ENCODE data around the gene ANAPC16.
"Not testable (repeated sequence)": the region's sequence is repeated elsewhere in the genome, so short reads cannot be mapped to it uniquely, and the experiment has no call there.

The ANAPC16 gene

DNA sequence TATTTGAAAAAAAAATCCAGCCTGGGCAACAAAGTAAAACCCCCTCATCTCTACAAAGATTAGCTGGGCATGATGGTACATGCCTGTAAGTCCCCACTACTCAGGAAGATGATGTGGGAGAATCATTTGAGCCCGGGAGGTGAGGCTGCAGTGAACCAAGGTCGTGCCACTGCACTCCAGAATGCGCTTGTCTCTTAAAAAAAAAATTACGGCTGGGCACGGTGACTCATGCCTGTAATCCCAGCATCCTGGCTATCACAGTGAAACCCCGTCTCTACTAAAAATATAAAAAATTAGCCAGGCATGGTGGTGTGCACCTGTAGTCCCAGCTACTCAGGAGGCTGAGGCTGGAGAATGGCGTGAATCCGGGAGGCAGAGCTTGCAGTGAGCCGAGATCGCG lies 4.4 kb upstream of the ANAPC16 start:
- not testable (repeated sequence) for DNase-seq (ENCODE audit: low read depth in 4 of 4, low spot score in 1 of 4)

DNA sequence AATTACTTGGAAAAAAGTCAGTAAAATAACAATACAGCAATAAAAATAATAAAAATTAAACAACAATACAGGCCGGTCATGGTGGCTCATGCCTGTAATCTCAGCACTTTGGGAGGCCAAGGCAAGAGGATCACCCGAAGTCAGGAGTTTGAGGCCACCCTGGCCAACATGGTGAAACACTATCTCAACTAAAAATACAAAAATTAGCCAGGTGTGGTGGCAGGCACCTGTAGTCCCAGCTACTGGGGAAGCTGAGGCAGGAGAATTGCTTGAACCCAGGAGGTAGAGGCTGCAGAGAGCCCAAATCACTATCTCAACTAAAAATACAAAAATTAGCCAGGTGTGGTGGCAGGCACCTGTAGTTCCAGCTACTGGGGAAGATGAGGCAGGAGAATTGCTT lies 4.0 kb upstream of the ANAPC16 start:
- DNase-seq (ENCODE audit: low read depth in 4 of 4, low spot score in 1 of 4), result not testable (repeated sequence)

DNA sequence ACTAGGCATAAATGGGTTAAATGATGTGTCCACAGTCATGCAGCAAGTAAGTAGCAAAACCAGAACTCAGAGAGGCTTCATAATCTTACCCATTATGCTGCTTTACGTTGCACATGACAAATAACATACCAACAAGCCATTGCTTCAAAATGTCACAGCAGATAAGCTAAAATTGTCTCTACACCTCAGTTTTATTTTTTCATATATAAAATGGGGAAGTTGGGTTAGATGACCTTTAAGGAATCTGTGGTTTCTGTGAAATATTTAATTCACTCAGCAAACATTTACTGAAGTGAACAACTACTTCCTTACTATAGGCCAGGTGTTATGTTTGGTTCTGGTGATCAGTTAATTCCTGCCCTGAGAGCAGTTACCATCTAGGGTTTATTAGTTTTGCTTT lies 2.5 kb downstream of the ANAPC16 start:
- DNase-seq (ENCODE audit: low read depth in 4 of 4, low spot score in 1 of 4), result no peak

DNA sequence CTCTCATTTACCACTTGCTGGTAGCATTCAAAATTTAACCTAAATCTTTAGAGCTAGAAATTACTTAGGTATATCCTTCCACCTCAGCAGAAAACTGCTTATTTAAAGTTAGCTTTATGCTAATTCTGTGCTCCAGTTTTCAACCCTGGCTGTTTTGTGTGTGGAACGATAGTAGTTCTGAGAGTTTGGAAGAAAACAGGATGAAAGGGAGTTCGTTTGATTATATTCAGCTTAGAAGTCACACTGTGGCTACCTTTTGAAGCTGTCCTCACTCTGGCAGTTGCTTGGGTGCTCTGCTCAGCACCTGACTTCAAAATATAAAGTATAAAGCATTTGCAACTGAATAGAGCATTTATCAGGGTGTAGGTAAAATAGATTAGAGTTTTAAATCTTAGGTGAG lies 2.9 kb downstream of the ANAPC16 start:
- DNase-seq (ENCODE audit: low read depth in 4 of 4, low spot score in 1 of 4), result no peak

DNA sequence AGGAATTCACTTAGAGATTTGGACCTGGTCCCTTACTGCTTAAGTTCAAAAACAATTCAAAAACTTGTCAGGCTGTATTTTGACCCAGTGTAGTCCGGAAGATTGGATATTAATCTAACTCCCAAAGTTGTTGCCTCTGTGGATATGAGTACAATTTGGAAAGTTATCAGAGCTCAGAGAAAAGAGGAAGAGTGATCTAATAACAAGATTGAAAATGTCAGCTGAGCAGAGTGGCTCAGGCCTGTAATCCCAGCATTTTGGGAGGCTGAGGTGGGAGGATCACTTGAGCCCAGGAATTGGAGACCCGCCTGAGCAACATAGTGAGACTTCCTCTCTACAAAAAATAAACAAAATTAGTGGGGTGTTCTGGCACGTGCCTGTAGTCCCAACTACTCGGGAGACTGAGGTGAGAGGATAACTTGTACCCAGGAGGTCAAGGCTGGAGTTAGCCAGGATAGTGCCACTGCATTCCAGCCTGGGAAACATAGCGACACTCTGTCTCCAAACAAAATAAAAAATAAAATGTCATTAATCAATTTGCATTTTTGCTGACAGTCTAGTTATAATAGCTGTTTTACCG lies 3.5 kb downstream of the ANAPC16 start:
- DNase-seq (ENCODE audit: low read depth in 4 of 4, low spot score in 1 of 4), result no peak

DNA sequence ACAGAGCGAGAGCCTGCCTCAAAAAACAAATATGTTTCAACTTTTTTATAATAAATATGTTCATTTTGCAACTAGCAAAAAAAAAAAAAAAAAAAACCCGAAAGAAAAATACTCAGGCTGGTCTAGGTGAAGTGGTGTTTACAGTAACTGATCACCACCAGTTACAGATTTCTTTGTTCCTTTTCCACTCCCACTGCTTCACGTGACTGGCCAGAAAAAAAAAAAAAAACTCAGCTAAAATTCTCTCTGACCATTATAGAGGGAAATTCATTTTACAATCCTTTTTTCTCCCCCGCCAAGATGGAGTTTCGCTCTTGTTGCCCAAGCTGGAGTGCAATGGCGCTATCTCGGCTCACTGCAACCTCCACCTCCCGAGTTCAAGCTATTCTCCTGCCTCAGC lies 4.8 kb downstream of the ANAPC16 start:
- no peak for DNase-seq (ENCODE audit: low read depth in 4 of 4, low spot score in 1 of 4)

DNA sequence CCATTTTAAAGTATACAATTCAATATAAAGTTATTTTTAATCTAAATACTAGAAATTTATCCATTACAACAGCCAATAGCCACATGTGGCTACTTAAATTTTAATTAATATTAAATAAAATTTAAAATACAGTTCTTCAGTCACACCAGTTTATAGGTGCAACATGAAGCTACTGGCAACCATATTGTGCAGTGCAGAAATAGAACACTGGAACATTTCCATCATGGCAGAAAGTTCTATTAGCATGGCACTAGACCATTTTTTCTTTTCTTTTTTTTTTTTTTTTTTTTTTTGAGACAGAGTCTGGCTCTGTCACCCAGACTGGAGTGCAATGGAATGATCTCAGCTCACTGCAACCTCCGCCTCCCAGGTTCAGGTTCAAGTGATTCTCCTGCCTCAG lies 5.5 kb downstream of the ANAPC16 start:
- DNase-seq (ENCODE audit: low read depth in 4 of 4, low spot score in 1 of 4), result no peak

DNA sequence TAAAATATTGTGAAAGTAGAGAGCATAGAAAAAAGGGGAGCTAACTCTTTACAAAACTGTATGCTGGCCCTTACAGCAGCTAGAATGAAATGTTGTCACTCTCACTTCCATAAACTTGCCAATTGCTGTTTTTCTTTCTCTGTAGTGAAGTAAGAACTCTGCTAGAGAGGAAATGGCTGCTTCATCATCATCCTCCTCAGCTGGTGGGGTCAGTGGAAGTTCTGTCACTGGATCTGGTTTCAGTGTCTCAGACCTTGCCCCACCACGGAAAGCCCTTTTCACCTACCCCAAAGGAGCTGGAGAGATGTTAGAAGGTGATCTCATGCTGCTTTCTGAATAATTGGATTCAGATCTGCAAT lies 7.9 kb downstream of the ANAPC16 start:
- DNase-seq (ENCODE audit: low read depth in 4 of 4, low spot score in 1 of 4), result no peak

DNA sequence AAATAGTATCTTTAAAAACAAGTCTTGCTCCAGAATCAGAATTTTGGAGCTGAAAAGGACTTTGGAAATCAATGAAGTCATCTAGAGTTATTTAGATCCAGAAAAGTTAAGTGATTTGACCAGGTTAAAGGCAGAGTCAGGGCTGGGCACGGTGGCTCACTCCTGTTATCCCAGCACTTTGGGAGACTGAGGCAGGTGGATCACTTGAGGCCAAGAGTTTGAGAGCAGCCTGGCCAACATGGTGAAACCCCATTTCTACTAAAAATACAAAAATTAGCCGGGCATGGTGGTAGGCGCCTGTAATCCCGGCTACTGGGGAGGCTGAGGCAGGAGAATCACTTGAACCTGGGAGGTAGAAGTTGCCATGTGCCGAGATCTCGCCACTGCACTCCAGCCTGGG lies 8.4 kb downstream of the ANAPC16 start:
- not testable (repeated sequence) for DNase-seq (ENCODE audit: low read depth in 4 of 4, low spot score in 1 of 4)

DNA sequence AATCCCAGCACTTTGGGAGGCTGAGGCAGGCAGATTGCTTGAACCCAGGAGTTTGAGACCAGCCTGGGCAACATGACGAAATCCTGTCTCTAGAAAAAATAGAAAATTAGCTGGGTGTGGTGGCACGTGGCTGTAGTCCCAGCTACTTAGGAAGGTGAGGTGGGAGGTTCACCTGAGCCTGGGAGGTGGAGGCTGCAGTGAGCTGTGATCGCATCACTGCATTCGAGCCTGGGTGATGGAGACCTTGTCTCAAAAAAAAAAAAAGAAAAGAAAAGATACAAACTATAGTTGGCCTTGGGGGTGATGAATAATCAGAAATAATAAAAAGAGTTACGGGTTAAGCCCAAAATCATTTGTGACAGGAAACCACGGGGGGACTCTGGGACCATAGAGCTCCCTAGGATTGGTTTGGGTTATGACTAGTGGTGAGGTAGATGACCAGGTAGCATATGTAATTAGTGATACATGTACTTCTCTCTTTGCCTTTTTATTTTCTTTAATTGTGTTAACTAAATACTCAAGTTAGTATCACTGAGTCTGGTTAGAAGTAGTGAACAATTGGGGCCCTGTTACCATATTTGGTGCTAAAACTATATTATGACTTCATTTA lies 10.7 kb downstream of the ANAPC16 start:
- DNase-seq (ENCODE audit: low read depth in 4 of 4, low spot score in 1 of 4), result no peak

DNA sequence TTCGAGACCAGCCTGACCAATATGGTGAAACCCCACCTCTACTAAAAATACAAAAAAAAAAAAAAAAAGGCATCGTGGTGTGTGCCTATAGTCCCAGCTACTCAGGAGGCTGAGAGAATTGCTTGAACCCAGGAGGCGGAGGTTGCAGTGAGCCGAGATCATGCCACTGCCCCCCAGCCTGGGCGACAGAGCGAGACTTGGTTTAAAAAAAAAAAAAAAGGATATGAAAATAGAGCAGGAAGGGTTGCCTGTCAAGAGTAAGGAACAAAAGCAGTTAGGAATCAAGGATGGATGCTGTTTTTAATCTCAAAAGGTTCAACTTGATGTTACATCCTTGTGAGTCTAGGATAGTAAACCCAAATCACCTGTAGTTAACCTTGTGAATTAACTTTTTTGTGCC lies 12.0 kb downstream of the ANAPC16 start:
- no peak for DNase-seq (ENCODE audit: low read depth in 4 of 4, low spot score in 1 of 4)

DNA sequence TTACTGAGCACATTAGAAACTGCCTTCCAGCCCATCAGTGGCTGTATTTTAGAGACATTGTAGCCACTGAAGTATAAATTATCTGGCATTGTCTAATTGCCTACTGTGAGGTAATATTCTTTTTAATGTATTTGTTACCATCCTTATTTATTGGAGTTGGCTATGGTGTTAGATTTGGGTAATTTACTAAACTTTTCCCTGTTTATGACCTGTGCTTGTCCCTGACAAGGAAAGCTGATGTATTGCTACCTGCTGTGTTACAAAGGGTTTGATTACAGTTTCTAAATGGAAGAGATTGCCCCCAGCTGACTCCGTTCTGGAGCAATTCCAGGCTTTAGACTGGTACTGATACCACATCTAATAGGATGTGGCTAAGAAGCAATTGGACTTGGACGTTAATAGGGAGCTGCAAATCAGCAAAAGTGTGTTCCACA lies 12.5 kb downstream of the ANAPC16 start:
- DNase-seq (ENCODE audit: low read depth in 4 of 4, low spot score in 1 of 4), result no peak

DNA sequence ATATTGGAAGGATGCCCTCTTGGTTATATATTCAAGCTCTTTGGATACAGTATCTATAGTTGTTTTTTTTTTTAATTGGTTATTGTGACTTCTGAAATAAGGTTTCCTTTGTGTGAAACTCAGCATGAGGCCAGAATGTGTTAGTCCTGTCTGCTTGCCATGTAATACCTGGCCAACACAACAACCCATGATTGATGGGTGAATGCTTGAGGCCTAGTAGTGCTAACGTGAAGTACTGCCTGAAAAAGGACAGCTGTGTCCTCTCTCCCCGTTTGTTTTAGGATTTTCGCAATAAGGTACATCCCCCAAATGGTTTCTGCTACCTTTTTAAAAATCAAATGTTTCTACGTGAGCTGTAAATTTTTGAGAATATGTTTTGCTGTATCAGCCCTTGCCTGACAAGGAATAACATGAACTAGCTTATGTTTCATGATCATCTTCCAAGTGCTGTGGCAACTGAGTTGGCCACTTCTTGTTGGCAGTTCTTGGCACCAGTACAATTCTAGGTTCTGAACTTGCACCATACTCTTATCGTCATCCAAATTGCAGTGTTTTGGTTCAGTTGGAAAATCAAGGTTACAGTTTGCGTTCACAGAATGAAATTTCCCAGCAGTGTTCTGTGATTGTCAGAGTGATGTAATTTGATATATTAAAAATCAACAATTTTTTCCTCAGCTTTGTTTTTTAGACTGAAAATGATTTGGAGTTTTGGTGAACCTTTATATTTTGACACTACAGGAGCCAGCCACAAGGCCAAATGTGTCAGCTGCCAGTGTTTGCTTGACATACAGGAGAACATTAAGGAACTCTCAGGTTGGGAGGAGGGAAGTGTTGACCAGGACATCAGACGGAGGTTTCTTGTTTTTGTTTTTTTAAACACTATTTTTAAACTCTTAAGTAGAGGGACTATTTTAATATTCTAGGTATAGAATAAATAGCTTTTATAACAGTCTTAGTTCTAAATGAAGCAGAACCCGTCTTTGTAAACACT lies 13.7 kb downstream of the ANAPC16 start:
- DNase-seq (ENCODE audit: low read depth in 4 of 4, low spot score in 1 of 4), result no peak

DNA sequence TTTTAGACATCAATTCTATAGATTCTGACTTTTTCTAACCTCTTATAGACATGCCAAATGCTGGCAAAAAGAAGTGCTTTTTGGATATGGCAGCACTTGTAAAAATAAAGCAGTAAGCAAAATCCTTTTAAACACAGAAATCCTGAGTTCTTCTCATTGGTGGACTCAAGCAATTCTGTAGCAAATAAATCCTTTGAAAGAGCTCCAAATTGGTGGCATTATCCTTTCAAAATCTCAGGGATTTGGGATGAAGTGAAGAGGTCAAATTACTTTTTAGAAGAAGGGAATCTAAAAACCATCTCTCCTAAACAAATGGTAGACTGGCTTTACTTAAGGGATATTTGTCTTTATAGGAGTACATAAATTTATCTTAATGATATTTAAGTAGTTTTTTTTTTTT lies 17.8 kb downstream of the ANAPC16 start:
- no peak for DNase-seq (ENCODE audit: low read depth in 4 of 4, low spot score in 1 of 4)

DNA sequence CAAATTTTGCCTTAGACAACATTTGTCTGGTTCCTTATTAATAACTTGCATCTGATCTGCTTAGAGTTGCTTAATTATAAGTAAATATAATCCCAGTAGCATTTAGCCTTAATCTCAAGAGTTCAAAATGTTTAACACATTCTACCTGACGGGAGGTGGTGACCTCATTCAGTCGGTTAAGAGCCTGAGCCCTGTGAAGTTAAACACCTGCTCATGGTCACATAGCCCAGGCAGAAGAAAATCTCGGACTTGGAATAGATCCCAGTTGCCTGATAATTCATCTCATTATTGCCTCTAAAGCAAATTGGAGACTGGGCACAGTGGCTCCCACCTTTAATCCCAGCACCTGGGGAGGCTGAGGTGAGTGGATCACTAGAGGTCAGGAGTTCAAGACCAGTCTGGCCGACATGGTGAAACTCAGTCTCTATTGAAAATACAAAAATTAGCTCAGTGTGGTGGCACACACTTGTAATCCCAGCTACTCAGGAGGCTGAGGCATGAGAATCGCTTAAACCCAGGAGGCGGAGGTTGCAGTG lies 18.8 kb downstream of the ANAPC16 start:
- DNase-seq (ENCODE audit: low read depth in 4 of 4, low spot score in 1 of 4), result no peak

DNA sequence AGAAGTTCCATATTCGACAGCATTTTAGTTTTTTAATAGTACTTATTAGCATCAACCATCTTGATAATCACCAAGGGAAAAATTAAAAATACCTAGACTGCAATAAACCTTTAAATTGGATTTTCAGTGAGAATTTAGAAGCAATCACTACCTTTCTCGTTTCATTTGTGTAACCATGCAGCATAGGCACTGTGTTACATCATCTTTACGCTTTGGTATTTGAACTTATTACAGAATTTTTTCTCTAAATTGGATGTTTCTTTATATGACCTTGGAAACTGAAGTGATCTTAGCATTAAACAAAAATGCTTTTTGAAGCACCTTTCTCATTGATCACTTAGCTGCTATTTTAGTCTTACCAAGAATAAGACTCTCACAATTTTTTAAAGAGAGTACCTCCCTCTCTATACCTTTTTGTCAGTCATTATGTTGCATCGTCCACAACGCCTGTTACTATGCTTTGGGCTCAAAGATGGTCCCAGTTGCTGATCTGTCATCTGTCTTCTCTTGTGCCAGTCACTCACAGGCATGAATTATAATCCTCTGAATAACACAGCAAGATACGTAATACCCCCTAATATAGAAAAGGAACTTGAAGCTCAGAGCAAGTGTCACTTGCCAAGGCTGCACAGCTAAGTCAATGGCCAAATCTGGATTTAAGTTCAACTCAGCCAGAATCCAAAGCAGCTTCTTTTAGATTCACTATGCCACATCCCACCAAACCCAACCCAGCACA lies 19.9 kb downstream of the ANAPC16 start:
- no peak for DNase-seq (ENCODE audit: low read depth in 4 of 4, low spot score in 1 of 4)

DNA sequence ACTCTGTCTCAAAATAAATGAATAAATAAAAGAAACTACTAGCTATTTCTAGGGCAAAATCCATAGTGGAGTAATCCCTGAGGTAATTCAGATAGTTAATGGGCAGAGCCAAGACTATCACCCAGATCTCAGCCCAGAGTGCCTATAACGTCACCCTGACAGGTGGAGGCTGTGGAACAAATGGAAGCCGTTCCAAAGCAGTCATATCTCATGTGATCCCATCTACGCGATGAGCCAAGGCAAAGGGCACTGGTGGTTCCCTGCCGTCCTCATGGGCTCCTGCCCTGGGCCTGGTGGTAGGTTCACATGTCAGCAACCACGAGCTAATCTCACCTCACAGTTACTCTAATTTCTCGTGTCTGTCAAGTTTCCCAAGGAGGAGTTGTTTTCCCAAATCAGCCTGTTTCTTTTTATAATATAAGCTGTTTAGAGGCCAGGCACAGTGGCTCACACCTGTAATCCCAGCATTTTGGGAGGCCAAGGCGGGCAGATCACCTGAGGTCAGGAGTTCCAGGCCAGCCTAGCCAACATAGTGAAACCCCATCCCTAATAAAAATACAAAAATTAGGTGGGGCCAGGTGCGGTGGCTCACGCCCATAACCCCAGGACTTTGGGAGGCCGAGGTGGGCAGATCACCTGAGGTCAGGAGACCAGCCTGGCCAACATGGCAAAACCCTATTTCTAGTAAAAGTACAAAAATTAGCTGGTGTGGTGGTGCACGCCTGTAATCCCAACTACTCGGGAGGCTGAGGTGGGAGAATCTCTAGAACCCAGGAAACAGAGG lies 22.8 kb downstream of the ANAPC16 start:
- DNase-seq (ENCODE audit: low read depth in 4 of 4, low spot score in 1 of 4), result no peak

DNA sequence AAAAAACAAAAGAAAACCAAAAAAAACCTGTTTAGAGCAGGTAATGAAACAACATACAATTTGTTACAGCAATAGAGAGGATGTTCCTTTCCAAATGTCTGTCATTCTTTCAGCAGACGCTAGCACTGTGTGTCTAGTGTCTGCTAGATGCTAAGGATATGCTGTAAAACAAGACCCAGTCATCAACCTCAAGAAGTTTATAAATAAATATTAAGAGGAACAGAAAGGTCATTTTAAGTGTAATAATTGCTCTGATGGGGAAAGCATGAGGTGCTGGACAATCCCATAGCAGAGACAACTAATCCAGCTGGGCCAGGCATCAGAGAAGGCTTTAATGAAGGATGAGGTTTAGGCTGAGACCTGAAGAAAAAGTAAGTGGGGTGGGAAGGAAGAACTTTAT lies 23.6 kb downstream of the ANAPC16 start:
- DNase-seq (ENCODE audit: low read depth in 4 of 4, low spot score in 1 of 4), result no peak

DNA sequence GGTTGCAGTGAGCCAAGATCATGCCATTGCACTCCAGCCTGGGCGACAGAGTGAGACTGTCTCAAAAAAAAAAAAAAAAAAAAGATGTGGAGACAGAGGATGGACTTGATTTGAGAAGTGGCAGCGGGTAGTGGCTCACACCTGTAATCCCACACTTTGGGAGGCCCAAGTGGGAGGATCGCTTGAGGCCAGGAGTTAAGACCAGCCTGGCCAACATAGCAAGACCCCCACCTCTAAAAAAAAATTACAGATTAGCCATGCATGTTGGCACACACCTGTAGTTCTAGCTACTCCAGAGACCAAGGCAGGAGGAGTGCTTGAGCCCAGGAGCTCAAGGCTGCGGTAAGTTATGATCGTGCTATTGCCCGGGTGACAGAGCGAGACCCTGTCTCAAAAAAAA lies 24.6 kb downstream of the ANAPC16 start:
- no peak for DNase-seq (ENCODE audit: low read depth in 4 of 4, low spot score in 1 of 4)

DNA sequence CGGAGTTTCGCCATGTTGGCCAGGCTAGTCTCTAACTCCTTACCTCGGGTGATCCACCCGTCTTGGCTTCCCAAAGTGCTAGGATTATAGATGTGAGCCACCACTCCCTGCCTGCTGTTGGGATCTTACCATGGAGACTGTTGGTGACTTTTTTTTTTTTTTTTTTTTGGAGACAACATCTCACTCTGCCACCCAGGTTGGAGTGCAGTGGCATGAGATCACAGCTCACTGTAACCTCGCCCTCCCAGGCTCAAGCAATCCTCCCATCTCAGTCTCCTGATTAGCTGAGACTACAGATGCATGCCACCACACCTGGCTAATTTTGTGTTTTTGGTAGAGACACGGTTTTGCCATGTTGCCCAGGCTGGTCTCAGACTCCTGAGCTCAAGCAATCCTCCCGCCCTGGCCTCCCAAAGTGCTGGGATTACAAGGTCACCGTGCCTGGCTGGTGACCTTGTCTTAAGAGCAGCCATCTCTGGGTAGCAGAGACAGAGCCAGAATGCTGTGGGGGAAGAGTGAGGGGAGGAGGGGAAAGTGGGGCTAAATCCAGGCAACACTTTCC lies 26.0 kb downstream of the ANAPC16 start:
- DNase-seq (ENCODE audit: low read depth in 4 of 4, low spot score in 1 of 4), result no peak
